CD4-positive, alpha-beta T cell treated with Interleukin-6 for 4 hours (primary cell): ENCODE data around the gene NEDD4.
A peak's percentile ranks its signal among the peaks of the same experiment; 100 is the strongest.
"Not testable (repeated sequence)": the region's sequence is repeated elsewhere in the genome, so short reads cannot be mapped to it uniquely, and the experiment has no call there.

ENCODE experiments used
- DNase-seq: peaks from one replicate; pipeline ENCODE4 v3.0.0-alpha.2; 2020; ENCODE audit warnings: mixed read lengths

The NEDD4 gene

GRCh38 chr15:55993111-55993803 lies at the start of gene NEDD4:
Gene NEDD4 (minus strand): TSS chr15:55993612. CDS start chr15:55993555, 57 bp downstream.
- DNase-seq, result peak; percentile 78

DNA sequence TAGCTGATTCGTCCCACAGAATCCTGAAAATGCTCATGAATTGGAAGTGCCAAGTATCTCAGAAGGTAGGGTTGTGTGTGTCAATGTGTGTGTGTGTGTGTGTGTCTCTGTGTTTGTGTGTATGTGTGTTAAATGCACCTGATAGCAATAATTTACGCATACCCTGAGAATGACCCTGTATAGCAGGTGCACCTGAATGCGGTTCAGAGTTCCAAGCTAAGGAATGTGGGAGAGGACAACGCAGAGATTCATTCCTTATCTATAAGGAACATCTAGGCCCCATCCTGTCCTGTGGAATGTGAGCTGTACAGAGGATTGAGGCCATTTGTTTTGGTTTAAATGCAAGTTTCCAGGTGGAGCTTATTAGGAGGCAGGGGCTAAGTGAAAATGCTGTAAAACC lies 49.1 kb upstream of the NEDD4 start:
- no peak for DNase-seq

DNA sequence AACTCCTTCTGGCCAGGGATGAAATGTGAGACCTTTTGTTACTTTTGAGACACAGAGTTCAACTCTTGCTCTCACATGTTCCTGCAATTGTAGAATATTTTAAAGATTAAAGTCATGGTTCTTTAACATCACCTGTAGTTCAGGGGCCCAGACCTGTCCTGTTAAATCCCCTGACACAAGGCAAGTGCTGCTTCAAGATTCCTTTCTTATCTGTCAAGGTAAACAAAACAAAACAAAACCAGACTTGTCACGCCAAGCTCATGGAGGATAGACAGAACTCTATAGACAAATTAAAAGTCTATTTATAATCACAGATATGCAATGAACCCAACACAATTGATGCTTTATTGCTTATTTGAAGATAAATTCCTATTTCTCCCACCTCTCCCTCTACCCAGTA lies 48.6 kb upstream of the NEDD4 start:
- DNase-seq, result no peak

- no peak for DNase-seq
Observed at GRCh38 chr15:56040081-56041035, 46.9 kb upstream of the NEDD4 start.

GRCh38 chr15:56038707-56039106 lies 45.3 kb upstream of the NEDD4 start:
- DNase-seq, result no peak

- no peak for DNase-seq
Observed at GRCh38 chr15:56038015-56038414, 44.6 kb upstream of the NEDD4 start.

DNA sequence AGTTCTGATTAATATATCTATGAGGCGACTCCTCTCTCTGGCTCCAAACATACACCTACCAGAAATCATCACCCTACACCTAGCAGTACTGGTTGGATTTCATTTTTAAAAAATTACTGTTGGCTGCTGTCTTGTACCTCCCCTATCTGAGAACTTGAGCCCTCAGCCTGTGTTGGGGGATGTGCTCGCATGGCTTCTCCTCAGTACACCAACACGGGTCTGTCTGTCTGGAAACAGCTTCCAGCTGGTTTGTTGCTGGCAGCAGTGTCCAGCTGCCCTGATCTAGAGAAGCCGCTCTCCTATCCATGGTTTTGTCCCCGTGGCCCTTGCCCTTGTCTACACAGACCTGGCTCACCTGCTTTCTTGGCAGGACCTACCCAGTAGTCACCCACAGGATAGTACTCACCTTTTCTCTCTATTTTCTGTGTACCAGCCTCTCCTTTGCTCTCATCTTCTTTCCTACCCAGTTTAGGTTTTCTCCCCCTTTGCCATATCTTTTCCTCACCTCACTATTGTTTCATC lies 43.2 kb upstream of the NEDD4 start:
- DNase-seq, result no peak

DNA sequence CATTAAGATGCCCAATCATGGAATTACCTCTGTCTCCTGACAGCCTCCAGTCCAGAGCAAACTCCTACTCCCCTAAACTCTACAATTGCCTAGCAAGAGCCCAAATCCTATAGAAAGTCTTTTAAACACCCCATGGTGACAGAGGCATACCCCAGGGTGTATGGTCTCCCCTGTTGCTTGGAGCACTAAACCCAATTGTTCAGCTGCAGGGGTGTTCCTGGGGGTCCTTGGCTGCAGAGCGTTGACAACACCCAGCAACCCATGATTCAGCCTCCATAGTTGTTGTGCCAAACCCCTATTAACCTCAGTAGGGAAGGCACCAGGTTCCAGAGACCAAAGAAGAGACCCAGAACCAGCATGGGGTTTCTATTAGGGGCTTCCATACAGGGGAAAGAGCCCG lies 41.8 kb upstream of the NEDD4 start:
- no peak for DNase-seq

GRCh38 chr15:56034514-56034913 lies 41.1 kb upstream of the NEDD4 start:
- DNase-seq, result no peak

- DNase-seq, result no peak
Observed at GRCh38 chr15:56032373-56032772, 39.0 kb upstream of the NEDD4 start.

GRCh38 chr15:56031836-56032235 lies 38.4 kb upstream of the NEDD4 start:
- DNase-seq, result no peak

- DNase-seq, result no peak
Observed at GRCh38 chr15:56031402-56031801, 38.0 kb upstream of the NEDD4 start.

GRCh38 chr15:56028430-56028829 lies 35.0 kb upstream of the NEDD4 start:
- no peak for DNase-seq

DNA sequence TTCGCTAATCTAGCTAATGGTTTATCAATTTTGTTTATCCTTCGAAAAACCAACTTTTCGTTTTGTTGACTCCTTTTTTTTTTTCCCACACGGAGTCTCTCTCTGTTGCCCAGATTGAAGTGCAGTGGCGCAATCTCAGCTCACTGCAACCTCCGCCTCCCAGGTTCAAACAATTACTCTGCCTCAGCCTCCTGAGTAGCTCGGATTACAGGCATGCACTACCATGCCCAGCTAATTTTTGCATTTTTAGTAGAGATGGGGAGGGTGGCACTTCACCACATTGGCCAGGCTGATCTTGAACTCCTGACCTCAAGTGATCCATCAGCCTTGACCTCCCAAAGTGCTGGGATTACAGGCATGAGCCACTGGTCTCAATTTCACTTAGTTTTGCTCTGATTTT lies 29.7 kb upstream of the NEDD4 start:
- DNase-seq, result not testable (repeated sequence)

GRCh38 chr15:56019819-56020486 lies 26.5 kb upstream of the NEDD4 start:
- no peak for DNase-seq

DNA sequence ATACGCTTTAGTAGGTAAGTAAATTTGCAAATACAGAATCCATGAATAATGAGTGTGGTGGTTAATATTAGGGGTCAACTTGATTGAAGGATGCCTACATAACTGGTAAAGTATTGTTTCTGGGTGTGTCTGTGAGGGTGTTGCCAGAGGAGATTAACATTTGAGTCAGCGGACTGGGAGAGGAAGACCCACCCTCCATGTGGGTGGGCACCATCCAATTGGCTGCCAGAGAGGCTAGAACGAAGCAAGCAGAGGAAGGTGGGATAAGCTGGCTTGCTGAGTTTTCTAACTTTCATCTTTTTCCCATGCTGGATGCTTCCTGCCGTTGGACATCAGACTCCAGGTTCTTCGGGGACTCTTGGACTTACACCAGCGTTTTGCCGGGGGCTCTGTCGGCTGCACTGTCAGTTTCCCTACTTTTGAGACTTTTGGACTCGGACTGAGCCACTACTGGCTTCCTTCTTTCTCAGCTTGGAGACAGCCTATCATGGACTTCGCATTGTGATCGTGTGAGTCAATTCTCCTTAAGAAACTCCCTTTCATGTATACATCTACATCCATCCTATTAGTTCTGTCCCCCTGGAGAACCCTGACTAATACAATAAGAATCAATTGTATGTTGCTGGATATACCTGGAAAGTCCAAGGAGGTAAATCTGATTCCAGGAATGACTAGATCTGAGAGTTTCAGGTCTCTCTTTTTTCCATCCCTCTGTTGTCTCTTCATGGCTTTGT lies 25.8 kb upstream of the NEDD4 start:
- DNase-seq, result no peak

GRCh38 chr15:56017920-56018319 lies 24.5 kb upstream of the NEDD4 start:
- no peak for DNase-seq

- no peak for DNase-seq
Observed at GRCh38 chr15:56017511-56017910, 24.1 kb upstream of the NEDD4 start.

DNA sequence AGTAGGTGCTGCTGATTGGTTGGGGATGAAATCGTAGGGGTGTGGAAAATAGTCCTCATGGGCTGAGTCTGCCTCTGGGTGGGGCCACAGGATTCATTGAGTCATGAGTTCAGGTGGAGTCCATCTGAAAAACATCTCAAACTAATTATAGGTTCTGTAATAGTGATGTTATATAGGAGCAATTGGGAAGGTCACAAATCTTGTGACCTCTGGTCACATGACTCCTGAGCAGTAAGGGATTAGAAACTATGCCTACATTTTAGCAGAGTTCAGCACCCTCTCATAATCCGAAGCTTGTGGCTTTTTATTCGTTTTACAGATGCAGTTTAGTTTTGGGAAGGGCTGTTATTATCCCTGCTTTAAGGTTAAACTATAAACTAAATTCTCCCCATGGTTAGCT lies 22.9 kb upstream of the NEDD4 start:
- DNase-seq, result no peak

DNA sequence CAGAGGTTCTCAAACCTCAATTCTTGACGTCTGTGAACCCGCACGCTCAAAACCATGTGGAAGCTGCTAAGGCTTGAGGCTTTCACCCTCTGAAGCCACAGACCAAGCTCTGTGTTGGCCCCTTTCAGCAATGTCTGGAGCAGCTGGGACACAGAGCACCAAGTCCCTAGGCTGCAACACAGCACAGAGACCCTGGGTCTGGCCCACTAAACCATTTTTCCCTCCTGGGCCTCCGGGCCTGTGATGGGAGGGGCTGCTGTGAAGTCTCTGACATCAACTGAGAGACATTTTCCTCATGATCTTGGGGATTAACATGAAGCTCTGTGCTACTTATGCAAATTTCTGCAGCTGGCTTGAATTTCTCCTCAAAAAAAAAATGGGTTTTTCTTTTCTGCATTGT lies 21.3 kb upstream of the NEDD4 start:
- DNase-seq, result no peak

DNA sequence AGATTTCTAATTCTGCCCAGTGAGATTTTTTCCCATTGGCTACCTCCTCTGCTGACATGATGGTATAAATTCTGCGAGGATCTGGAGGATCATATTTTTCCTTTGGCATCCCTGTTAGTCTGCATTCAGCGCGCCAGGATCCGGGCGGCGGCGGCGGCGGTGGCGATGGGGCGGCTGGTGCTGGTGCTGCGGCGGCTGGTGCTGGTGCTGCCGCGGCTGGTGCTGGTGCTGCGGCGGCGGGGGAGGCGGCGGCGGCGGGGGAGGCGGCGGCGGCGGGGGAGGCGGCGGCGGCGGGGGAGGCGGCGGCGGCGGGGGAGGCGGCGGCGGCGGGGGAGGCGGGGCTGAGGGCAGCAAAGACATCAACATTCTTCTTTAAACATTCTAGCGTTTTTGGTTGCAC lies 13.6 kb upstream of the NEDD4 start:
- DNase-seq, result peak; percentile 22

DNA sequence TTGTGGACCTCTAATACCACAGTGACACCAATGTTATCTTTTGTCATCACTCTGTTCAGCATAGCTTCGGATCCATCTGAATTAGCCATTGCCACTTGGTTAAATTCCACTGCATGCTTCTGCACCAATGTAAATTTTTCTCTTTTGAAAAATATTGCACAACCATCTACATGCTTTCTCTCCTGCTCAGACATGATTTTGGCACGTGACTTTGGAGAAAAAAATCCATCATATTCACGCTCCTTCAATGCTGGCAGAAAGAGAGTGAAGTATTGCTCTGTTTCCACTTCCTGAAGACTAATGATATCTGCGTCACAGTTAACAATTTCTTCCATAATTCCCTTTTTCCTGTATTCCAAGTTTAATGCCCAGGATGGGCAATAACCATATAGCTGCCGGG lies 13.0 kb upstream of the NEDD4 start:
- not testable (repeated sequence) for DNase-seq

DNA sequence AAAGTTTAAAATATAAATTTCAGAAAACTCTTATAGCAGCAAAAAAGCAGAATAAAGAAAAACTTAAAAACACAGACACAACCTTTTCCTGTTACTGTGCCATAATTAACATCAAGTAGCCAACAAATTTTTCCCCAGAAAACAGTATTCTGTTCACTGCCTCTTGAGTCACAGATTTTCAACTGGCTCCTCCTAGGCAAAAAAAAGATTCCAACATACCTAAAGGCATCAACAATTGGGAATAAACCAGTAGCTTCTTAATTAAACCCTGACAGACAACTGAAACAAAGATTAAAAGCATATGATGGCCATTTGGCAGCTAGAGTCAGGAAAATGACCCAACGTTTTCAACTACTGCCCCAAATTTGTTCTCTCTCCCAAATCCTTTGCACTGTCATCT lies 10.9 kb upstream of the NEDD4 start:
- not testable (repeated sequence) for DNase-seq
